Activated CD4-positive, alpha-beta T cell treated with anti-CD3 and anti-CD28 coated beads, Interleukin-2, amount 10 ng/mL, durations not matched to agents 7 days and 5 days (primary cell): ENCODE data around the gene FANCG. TPM values are rescaled to one million over a fixed set of nuclear protein-coding genes. Genes with fewer than 3 reads are reported as not detected.

Experiments used
- CTCF ChIA-PET: fragments of 350-600 bp; sonication (Branson Sonifier 250); formaldehyde crosslinking; loops from one replicate; lab custom pipeline; 2021; ENCODE audit warnings: antibody characterized with exemption; lab: Charles Lee
- POLR2A ChIA-PET: fragments of 350-600 bp; sonication (Branson Sonifier 250); formaldehyde crosslinking; loops from one replicate; lab custom pipeline; 2021; ENCODE audit warnings: antibody characterized with exemption; lab: Charles Lee
- DNase-seq: peaks from one replicate; pipeline ENCODE4 v3.0.0-alpha.2; 2020
- H3K27ac Mint-ChIP-seq: one replicate; pipeline ENCODE4 v1.8.0; 2021; ENCODE audit warnings: mild to moderate bottlenecking, moderate library complexity, mixed read lengths
- H3K27me3 Mint-ChIP-seq: one replicate; pipeline ENCODE4 v1.8.0; 2021; ENCODE audit warnings: mixed read lengths
- H3K36me3 Mint-ChIP-seq: one replicate; pipeline ENCODE4 v1.8.0; 2021; ENCODE audit warnings: low read depth, mixed read lengths
- H3K4me1 Mint-ChIP-seq: one replicate; pipeline ENCODE4 v1.8.0; 2021; ENCODE audit warnings: mixed read lengths
- H3K4me3 Mint-ChIP-seq: one replicate; pipeline ENCODE4 v1.8.0; 2021; ENCODE audit warnings: mild to moderate bottlenecking, moderate library complexity, mixed read lengths
- H3K9me3 Mint-ChIP-seq: one replicate; pipeline ENCODE4 v1.8.0; 2021; ENCODE audit warnings: mixed read lengths
- total RNA-seq, 2 experiments: library from RNA; stranded (reverse); gene quantifications; one replicate each; pipeline ENCODE4 v1.2.3, GENCODE V29; 2021

The FANCG gene
- total RNA-seq, 2 experiments from 2014 or later, result 117 to 123 TPM

DNA sequence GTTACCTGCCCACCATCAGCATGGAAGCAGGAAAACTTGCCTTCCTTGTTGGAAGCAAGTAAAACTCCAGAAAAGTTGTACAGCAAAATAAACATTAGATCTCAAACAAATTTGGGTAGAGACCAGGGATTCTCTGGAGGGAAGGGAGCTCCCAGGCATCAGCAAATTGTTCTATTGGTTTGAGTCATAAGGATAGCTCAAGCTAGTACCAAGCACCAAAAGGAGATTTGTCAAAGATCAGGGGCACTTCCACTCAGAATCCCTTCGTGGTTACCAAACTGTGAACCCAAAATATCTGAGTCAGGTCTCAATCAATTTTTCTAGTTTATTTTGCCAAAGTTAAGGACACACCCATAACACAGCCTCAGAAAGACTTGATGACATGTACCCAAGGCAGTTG, 52.4 kb downstream of the FANCG start:
- Mint-ChIP-seq H3K4me1 (peaks cover 21% of the 10 kb centered on the region), H3K4me3 (no peak overlapping the region), H3K27me3 (no peaks in the 10 kb centered on the region), H3K36me3 (no peaks in the 10 kb centered on the region), H3K27ac (no peak overlapping the region), H3K9me3 (no peaks in the 10 kb centered on the region)
- no peak for DNase-seq
- ChIA-PET CTCF (interaction anchor here (0.5 to 0.9 kb wide), 2 partner anchors 15 to 561 kb away, joined by 3 to 4 read pairs; no protein-coding TSS in a partner anchor), POLR2A (interaction anchor here (0.6 kb wide), 1 partner anchor 33 kb away, joined by 9 read pairs; no protein-coding TSS in a partner anchor)

DNA sequence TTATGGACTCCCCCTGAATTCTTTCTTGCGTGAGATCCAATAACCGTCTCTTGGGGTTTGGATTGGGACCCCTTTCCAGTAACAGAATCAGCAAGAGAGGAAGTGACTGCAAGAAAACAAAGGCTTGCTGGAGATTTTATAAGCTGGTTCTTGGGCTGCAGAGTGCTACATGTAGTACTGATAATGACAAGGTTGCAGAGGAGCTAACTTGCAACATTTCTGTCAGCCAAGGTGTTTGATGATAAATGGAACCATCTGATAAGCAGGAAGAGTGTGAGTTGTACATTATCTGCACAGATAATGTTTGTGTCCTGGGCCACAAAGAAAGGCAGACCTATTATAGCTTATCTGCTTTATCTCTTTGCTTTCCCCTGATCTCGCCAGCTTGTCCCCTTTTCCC, 53.1 kb downstream of the FANCG start:
- CTCF ChIA-PET, result interaction anchor here (0.8 to 1.7 kb wide), 3 partner anchors 16 to 42 kb away, joined by 3 to 5 read pairs (median 4); no protein-coding TSS in a partner anchor

More for the DNA sequence above, 53.1 kb downstream of the FANCG start:
- POLR2A ChIA-PET, result no interaction called here
- H3K9me3 Mint-ChIP-seq, result no peaks in the 10 kb centered on the region
- no peak overlapping the region for H3K4me3 Mint-ChIP-seq
- no peak overlapping the region for H3K27ac Mint-ChIP-seq
- peaks cover 21% of the 10 kb centered on the region for H3K4me1 Mint-ChIP-seq
- no peak for DNase-seq
- H3K27me3 Mint-ChIP-seq, result no peaks in the 10 kb centered on the region
- H3K36me3 Mint-ChIP-seq, result no peaks in the 10 kb centered on the region

Other genes starting within 250 kb of the FANCG start
- gene PHF24, start 121.7 kb downstream of the FANCG start, total RNA-seq, result not detected
- 1 to 10 TPM; 3.5 to 4.6 TPM for gene DNAJB5, start 90.2 kb downstream of the FANCG start, total RNA-seq
- 100 to 1,000 TPM; 189 to 238 TPM for gene VCP, start 7.3 kb downstream of the FANCG start, total RNA-seq
- gene PIGO, start 16.6 kb upstream of the FANCG start, total RNA-seq, result 10 to 100 TPM; 22.0 to 29.0 TPM
- gene STOML2, start 23.2 kb upstream of the FANCG start, total RNA-seq, result 100 to 1,000 TPM; 104 to 108 TPM
- gene ATOSB, start 35.9 kb upstream of the FANCG start, total RNA-seq, result 10 to 100 TPM; 15.6 to 17.6 TPM
- gene UNC13B, start 82.1 kb upstream of the FANCG start, total RNA-seq, result under 1 TPM; 0.12 to 0.25 TPM